Dedifferentiated amniotic fluid mesenchymal stem cell (primary cell): ENCODE data around the gene TRIO.
"Not testable (repeated sequence)": the region's sequence is repeated elsewhere in the genome, so short reads cannot be mapped to it uniquely, and the experiment has no call there.

ENCODE experiments used
- DNase-seq: peaks from one replicate; pipeline ENCODE4 v3.0.0-alpha.2; 2016; ENCODE audit errors: extremely low spot score

Gene TRIO

DNA sequence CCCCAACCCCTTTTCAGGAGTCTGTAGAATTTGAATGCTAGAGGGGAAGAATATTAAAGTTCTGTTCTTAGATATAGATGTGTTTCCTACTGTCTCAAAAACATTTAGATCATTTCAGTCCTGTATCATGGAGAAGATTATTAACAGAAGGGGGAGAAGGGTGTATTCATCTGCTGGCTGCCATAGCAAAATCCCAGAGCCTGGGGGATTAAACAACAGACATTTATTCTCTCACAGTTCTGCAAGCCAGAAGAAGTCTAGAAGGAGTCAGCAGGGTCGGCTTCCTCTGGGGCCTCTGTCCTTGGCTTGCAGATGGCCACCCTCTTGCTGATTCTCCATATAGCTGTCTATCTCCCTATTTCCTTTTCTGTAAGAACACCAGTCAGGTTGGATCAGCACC lies 288.4 kb downstream of the TRIO start:
- no peak for DNase-seq

GRCh38 chr5:14432931-14433589 lies 289.9 kb downstream of the TRIO start:
- no peak for DNase-seq

GRCh38 chr5:14435481-14435880 lies 292.3 kb downstream of the TRIO start:
- no peak for DNase-seq

- DNase-seq: not testable (repeated sequence)
These were observed 293.0 kb downstream of the TRIO start for GRCh38 chr5:14436122-14436521.

DNA sequence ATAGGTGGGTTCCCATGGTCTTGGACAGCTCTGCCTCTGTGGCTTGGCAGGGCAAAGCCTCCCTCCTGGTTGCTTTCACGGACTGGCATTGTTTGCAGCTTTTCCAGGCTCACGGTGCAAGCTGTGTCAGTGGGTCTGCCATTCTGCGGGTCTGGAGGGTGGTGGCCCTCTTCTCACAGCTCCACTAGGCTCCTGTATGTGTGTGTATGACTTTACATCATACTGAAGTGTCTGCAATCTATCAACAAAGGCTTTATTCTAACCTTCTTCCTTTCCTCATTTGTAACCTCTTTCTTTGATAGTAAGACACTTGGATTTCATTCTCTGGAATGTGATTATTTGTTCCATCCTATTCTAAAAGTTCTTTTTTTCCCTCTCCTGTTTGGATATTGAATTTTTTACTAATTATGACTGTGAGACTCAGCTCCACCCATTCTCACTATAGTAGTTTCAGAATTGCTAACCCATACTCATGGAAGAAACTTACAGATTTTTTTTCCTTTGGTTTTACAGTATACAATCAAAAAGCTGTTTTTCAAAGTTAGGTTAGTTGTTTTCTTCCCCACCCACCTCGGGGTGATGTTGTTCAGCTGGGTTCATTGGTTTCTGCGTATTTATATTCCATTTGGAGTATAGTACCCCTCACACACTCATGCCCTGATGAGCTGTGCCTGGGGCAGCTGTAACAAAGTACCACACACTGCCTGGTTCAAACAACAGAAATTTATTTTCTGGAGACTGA lies 293.8 kb downstream of the TRIO start:
- no peak for DNase-seq

- no peak for DNase-seq
These were observed 295.1 kb downstream of the TRIO start for GRCh38 chr5:14438195-14438606.

DNA sequence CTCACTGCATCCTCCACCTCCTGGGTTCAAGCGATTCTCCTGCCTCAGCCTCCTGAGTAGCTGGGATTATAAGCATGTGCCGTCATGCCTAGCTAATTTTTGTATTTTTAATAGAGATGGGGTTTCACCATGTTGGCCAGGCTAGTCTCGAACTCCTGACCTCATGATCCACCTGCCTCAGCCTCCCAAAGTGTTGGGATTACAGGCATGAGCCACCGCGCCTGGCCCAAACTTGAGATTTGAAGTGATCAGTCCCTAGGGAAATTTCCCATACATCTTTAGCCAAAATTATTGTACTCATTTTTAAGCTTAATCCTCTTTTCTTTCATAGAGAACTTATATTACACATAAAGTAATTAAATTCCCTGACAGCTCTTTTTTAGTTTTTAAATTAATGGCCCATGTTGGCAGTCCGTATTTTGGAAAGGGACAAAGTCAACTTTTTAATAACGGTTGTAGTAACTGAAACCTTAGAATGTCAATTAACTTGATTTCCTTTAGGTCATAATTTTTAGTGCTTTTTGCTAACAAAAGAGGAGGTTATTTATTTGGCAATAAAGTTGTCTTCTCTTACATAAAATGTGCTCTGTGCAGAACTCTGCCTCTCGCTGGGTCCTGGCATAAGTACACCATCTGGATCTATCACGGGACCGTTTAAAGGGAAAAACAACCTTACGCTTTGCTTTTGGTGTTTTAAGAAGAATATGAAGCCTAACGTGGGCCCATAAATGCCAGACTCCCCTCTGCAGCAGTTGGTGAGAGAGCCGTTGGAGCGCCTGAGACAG lies 296.1 kb downstream of the TRIO start:
- DNase-seq: no peak

GRCh38 chr5:14440223-14440581 lies 297.1 kb downstream of the TRIO start:
- DNase-seq: no peak

DNA sequence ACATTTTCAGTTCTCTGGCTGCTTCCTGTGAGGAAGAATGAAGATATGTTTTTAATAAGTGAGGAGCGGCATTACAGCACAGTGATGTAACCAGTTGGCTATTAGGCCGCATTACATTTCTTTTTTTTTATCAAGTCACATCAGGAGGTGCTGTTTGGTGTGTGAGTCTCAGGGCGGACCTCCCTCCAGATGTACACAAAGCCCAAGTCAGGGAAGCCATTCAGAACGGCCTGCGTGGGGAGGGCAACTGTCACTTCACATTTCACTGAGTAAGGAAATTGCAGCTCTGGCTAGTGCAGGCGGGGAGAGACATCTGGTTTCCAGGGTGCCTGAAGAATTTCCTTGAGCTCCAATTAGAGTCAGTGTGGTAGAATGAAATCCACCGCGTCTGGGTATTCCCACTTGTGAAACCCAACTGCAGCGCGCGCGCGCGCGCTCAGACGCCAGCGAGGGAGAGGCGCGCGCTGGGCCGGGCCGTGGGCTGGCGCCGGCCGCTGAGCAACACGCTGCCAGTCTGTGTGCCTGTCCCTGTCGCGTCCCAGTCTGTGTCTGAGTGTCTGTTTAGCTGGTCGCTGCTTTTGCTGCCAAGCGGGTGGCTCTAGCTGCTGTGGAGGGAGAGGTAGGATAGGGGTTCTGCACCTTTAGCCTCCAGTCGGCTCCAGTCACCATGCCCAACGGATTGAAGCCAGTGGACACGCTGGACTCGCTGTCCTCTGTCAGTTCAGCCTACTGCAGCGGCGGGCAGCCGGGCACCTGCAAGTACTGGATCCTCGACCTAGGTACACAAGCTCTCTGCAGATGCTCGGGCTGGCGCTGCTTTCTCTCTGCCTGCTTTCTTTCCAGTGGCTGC lies 297.7 kb downstream of the TRIO start:
- peak; percentile 96 for DNase-seq

- no peak for DNase-seq
These were observed 298.5 kb downstream of the TRIO start for GRCh38 chr5:14441641-14442040.

DNA sequence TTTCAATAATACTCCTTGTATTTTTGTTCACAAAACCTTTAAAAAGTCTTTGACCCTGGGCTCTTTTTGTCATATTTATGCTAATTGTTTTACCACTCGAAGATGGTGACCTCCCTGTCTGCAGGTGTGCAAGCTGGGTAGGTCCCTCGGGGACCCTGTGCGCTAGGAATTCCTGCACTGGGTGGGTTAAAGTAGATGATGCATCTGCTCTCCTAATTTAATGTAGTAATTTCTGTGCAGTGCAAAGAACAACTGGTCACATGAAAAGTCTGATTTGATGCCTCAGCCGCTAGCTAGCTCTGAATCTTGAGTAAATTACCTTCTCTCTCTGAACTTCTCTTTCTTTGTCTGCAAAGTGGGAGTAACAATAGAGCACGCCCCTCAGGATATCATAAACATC lies 299.4 kb downstream of the TRIO start:
- no peak for DNase-seq

DNA sequence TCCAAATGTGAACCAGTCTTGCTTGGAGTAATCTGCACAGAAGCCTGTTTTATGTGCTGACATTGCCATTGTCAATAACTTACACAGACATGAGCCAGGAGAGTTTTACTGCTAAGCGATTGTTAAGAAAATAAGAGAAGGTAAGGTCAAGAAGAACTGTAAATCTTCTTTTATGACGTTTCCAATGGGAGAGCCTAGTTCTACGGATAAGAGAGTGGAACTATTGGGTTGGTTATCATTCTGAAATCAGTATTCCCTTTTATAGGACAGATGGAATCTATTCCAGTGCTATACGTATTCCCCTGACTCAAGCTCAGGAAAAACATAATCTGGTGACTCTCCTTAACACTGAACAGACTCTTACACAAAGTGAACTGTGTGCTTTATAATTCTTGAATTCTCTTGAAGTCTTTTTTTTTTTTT lies 300.5 kb downstream of the TRIO start:
- no peak for DNase-seq

- DNase-seq: no peak
These were observed 301.0 kb downstream of the TRIO start for GRCh38 chr5:14444161-14444560.

DNA sequence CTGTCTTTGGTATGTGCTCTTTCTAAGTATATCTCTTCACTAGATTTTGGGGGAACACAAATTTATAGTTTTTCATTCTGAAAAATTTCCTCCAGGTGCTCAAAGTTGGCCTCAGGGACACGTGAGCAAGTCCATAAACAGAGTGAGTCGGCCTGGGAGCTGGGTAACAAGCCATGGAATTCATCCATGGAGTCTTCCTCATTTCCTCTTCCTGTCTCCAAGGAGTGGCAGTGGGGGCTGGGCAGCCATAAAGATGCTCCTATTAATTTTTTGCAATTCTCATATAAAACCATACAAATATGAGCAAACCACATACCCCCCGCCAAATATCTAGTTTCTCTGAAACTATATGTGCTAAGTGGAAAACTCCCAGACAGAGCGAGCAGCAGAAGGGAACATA lies 301.9 kb downstream of the TRIO start:
- no peak for DNase-seq

DNA sequence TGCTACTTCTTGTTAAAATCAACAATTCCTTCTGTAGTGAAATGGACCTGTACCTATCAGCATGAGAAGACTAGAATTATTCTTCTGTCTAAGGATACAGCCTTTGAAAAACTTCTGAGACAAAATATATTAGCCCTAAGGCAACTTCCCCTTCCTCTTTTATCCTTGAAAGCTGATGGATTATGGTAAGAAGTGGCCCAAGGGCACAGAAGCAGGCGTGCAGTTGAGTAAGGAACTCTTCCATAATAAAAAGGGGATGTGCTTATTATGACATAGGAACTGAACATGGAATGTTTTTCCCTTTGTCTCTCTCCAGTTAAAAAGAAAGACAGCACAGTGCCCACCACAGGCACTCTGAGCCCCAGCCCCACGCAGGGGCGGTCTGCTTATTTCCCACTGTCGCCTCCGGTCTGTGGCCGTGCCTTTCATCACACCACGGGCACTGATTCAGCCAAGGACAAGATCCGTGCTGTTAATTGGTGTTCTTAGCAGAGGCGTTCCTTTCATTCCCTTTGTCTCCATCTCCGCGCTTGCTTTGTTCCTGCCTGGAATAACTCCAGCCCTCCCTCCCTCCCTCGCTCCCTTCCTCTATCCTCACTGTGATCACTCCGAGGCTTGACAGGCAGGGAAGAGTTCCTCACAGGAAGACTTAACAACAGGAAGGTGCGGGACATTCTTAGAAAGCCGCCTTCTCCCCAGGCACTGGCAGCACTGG lies 302.6 kb downstream of the TRIO start:
- no peak for DNase-seq

DNA sequence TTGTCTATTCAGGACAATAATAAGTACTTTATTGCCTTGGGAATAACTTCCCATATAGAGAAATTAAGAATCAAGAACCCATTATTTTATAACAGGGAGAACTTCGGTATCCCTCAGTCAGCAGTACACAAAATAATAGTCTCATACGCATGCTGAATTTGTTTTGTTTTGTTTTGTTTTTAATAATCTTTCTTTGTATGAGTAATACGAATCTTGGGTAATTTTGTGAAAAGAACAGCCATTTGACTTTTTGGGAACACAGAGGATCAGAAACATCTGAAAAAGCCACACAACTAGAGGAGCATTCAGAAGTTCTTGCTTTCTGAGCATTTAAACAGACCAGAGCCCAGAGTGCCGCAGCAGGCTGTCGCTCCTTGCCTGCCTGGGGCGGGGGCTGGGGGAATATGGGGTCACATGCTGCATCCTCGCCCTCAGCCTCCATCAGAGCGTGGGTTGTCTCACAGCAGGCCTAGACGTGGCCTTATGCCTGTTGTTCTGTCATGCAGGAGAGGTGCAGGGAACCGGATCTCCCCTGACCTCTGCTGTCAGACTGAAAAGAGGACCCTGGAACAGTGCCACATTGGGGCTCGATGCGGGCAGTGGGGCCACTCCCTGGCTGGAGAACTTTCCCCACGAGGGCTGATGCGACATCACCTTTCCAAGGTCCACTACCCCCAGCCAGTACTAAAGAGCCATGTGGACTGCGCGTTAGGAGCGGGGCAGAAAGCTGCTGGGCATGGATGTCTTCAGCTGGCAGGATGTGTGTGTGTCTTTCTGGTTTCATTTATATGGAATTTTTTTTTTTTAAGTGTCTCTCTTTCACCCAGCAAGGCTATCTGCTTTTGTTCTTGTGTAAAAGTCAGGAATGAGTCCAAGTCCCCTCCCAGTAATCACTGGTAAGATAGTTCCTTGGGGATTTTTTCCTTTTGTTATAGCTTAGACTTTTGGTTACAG lies 305.1 kb downstream of the TRIO start:
- no peak for DNase-seq

GRCh38 chr5:14449052-14449661 lies 306.0 kb downstream of the TRIO start:
- DNase-seq: peak; percentile 41

- DNase-seq: peak; percentile 93
These were observed 306.9 kb downstream of the TRIO start for GRCh38 chr5:14450018-14450524.

DNA sequence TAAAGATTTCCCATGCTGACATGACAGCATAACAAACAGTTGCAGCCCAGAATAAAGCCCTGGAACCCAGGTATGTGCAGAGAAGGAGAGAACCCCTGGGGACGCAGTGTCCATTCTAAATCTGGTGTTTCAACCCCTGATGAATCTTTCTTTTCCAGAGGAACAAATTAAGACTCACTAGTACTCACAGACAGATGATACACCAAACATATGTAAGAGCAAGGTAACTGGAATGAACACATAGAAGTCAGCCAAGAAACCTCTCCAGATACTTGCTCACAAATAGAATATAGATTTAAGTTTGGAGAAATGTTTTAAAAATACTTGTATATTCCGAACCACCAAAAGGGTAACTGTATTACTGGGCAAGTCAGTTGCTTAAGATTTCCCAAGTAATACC lies 307.6 kb downstream of the TRIO start:
- no peak for DNase-seq
